Natural killer cell (primary cell): ENCODE measurements around the gene ROBO1. TPM values are rescaled to one million over a fixed set of nuclear protein-coding genes. Genes with fewer than 3 reads are reported as not detected.

Experiments used
- ATAC-seq, 3 donors: fragments of 150-1000 bp in 2 of 3; fragments of 200-7000 bp in 1 of 3; cut with Tn5 transposase; 1 replicate in 1 of 3; 2 replicates in 2 of 3; pipeline ENCODE4 v1.10.0; 2021; ENCODE audit warnings: mild to moderate bottlenecking in 2 of 3, moderate library complexity in 2 of 3
- DNase-seq, 2 donors: peaks; one replicate each; pipeline versions ENCODE4 v3.0.0 to v3.0.0-alpha.2; 2013 to 2021; ENCODE audit warnings: mixed read lengths in 1 of 2
- H3K27ac ChIP-seq: one replicate; pipeline ENCODE4 v1.5.1; 2013; ENCODE audit warnings: mild to moderate bottlenecking, low read length
- H3K27me3 ChIP-seq: one replicate; pipeline ENCODE4 v1.6.1; 2013; ENCODE audit warnings: low read length; ENCODE audit not compliant: control insufficient read depth, insufficient read depth
- H3K36me3 ChIP-seq: one replicate; pipeline ENCODE4 v1.6.1; 2013; ENCODE audit warnings: low read length; ENCODE audit not compliant: control insufficient read depth, insufficient read depth
- H3K4me1 ChIP-seq: one replicate; pipeline ENCODE4 v1.6.1; 2013; ENCODE audit warnings: low read length; ENCODE audit not compliant: control insufficient read depth, insufficient read depth
- H3K4me3 ChIP-seq: one replicate; pipeline ENCODE4 v1.5.1; 2013; ENCODE audit warnings: low read length
- H3K9me3 ChIP-seq: one replicate; pipeline ENCODE4 v1.6.1; 2013; ENCODE audit warnings: low read length; ENCODE audit not compliant: control insufficient read depth, insufficient read depth
- H3K27ac Mint-ChIP-seq, 2 donors: one replicate each; pipeline ENCODE4 v1.8.0; 2022; ENCODE audit warnings: mild to moderate bottlenecking in 2 of 2, mixed read lengths in 2 of 2, moderate library complexity in 1 of 2
- H3K27me3 Mint-ChIP-seq, 2 donors: one replicate each; pipeline ENCODE4 v1.8.0; 2022; ENCODE audit warnings: low read depth in 2 of 2, mixed read lengths in 2 of 2
- H3K36me3 Mint-ChIP-seq: one replicate; pipeline ENCODE4 v1.8.0; 2022; ENCODE audit warnings: mixed read lengths
- H3K4me1 Mint-ChIP-seq, 2 donors: one replicate each; pipeline ENCODE4 v1.8.0; 2022; ENCODE audit warnings: mixed read lengths in 2 of 2
- H3K4me3 Mint-ChIP-seq: one replicate; pipeline ENCODE4 v1.8.0; 2022; ENCODE audit warnings: mild to moderate bottlenecking, moderate library complexity, mixed read lengths
- H3K9me3 Mint-ChIP-seq, 2 donors: one replicate each; pipeline ENCODE4 v1.8.0; 2022; ENCODE audit warnings: mixed read lengths in 2 of 2
- CTCF ChIP-seq: fragments of 200-600 bp; IDR thresholded peaks from one replicate; pipeline ENCODE4 v1.8.0; 2022; ENCODE audit warnings: antibody characterized with exemption
- WGBS: methylation state at CpG from one replicate; pipeline ENCODE4 v1.1.7; 2013; ENCODE audit warnings: missing lambda C conversion rate; ENCODE audit not compliant: insufficient coverage; 5-methylcytosine and 5-hydroxymethylcytosine counted together
- intact Hi-C: fragments of 100-400 bp; cut with micrococcal nuclease; formaldehyde crosslinking; loops from one replicate; pipeline ENCODE4 v1.14.2; 2022
- total RNA-seq, 4 donors: library from RNA; stranded (reverse); fragments of 120-200 nt in 1 of 4; gene quantifications; one replicate each; pipeline versions ENCODE4 v1.2.3 to v1.2.4, GENCODE V29; 2013 to 2022

Gene ROBO1
- total RNA-seq, 3 donors from 2014 or later (not counting 1 experiment from before 2014, with no cell fraction given), result 0.07 TPM; not detected in 2

GRCh38 chr3:78621061-78621716, 1146.6 kb downstream of the ROBO1 start:
- intact Hi-C loops, result no loop called here
- Histone ChIP-seq H3K4me1 (no peaks in the 10 kb centered on the region), H3K27me3 (no peaks in the 10 kb centered on the region), H3K36me3 (no peaks in the 10 kb centered on the region), H3K27ac (no peak overlapping the region), H3K9me3 (peaks cover 2% of the 10 kb centered on the region), H3K4me3 (no peak overlapping the region)
- no peak overlapping the region for H3K4me3 Mint-ChIP-seq
- H3K36me3 Mint-ChIP-seq, result no peaks in the 10 kb centered on the region
- H3K4me1 Mint-ChIP-seq, result no peaks in the 10 kb centered on the region
- no peak for TF ChIP-seq CTCF
- DNase-seq, result no peak
- WGBS, result 90% methylated on average over 2 of the region's 3 CpGs
- no peaks in the 10 kb centered on the region for H3K27me3 Mint-ChIP-seq
- no peak overlapping the region for H3K27ac Mint-ChIP-seq
- peaks cover 0 to 3% of the 10 kb centered on the region in 2 donors for H3K9me3 Mint-ChIP-seq
- ATAC-seq, result no peak

GRCh38 chr3:78614486-78614885, 1153.3 kb downstream of the ROBO1 start:
- DNase-seq (no peak), ATAC-seq (no peak)
- no peaks in the 10 kb centered on the region for H3K4me1 Mint-ChIP-seq
- H3K9me3 Mint-ChIP-seq, result peaks cover 2 to 3% of the 10 kb centered on the region in 2 donors
- H3K4me3 Mint-ChIP-seq, result no peak overlapping the region
- intact Hi-C loops, result no loop called here
- Histone ChIP-seq H3K9me3 (peaks cover 2% of the 10 kb centered on the region), H3K27me3 (no peaks in the 10 kb centered on the region), H3K4me3 (no peak overlapping the region), H3K4me1 (no peaks in the 10 kb centered on the region), H3K36me3 (no peaks in the 10 kb centered on the region), H3K27ac (no peak overlapping the region)
- TF ChIP-seq CTCF, result no peak
- 93% methylated on average over 12 of the region's 12 CpGs for WGBS
- H3K36me3 Mint-ChIP-seq, result peaks cover 7% of the 10 kb centered on the region
- H3K27me3 Mint-ChIP-seq, result no peaks in the 10 kb centered on the region
- H3K27ac Mint-ChIP-seq, result no peak overlapping the region

DNA sequence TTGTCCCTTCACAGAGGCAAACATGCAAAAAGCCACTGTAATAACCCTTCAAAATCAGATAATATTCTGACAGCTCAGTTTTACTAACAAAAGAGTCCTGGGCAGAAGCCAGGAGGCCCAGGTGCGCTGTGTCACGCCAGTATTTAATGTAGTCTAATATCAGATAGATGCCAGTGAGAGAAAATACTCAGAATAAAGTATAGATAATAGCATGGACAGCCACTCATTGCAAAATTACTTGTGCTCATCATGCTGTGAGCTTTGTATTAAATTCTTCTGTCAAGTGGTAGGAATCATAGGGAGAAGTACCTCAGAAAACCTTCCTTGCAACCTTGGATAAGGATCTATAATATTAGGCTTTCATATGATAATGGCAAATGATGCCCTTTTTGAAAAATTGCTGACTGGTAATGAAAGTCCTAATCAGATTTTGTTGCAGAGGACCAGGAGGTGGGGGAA, 1154.3 kb downstream of the ROBO1 start:
- H3K9me3 ChIP-seq, result peaks cover 2% of the 10 kb centered on the region
- ATAC-seq, result no peak
- no peaks in the 10 kb centered on the region for H3K36me3 ChIP-seq
- no peaks in the 10 kb centered on the region for H3K27me3 Mint-ChIP-seq
- intact Hi-C loops, result no loop called here
- no peak for TF ChIP-seq CTCF
- H3K27ac ChIP-seq, result no peak overlapping the region
- H3K9me3 Mint-ChIP-seq, result peaks cover 3 to 6% of the 10 kb centered on the region in 2 donors
- no peak overlapping the region for H3K4me3 Mint-ChIP-seq
- no peaks in the 10 kb centered on the region for H3K27me3 ChIP-seq
- DNase-seq, result no peak
- H3K4me1 ChIP-seq, result no peaks in the 10 kb centered on the region
- peaks cover 7% of the 10 kb centered on the region for H3K36me3 Mint-ChIP-seq
- no peak overlapping the region for H3K4me3 ChIP-seq
- WGBS, result 80% methylated on average over 2 of the region's 2 CpGs
- no peak overlapping the region for H3K27ac Mint-ChIP-seq
- no peaks in the 10 kb centered on the region for H3K4me1 Mint-ChIP-seq

DNA sequence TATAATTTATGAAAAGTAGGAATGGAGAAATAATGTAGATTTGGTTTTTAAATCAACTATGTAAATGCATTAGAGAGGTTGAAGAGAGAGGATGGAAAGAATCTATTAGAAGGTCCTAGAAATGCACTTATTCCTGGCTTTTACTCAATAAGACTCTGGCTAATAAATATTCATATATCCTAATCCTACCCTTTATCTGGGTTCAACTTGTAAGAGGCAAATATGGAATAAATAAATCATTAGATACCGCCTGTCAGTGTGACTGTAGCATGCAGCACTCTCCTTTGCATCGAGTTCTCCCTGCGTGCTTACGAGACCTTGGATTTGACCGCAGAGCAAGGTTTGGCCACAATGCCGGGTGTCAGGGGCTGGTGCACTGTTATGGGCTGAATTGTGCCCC, 1156.5 kb downstream of the ROBO1 start:
- H3K27ac ChIP-seq, result no peak overlapping the region
- ATAC-seq, result no peak
- TF ChIP-seq CTCF, result no peak
- peaks cover 7 to 12% of the 10 kb centered on the region in 2 donors for H3K9me3 Mint-ChIP-seq
- H3K4me3 Mint-ChIP-seq, result no peak overlapping the region
- WGBS, result 91% methylated on average over 6 of the region's 6 CpGs
- no peaks in the 10 kb centered on the region for H3K9me3 ChIP-seq
- H3K4me1 ChIP-seq, result no peaks in the 10 kb centered on the region
- no peaks in the 10 kb centered on the region for H3K27me3 ChIP-seq
- H3K4me1 Mint-ChIP-seq, result no peaks in the 10 kb centered on the region
- intact Hi-C loops, result no loop called here
- no peak overlapping the region for H3K4me3 ChIP-seq
- H3K27ac Mint-ChIP-seq, result no peak overlapping the region
- DNase-seq, result no peak
- peaks cover 11% of the 10 kb centered on the region for H3K36me3 Mint-ChIP-seq
- H3K36me3 ChIP-seq, result no peaks in the 10 kb centered on the region
- H3K27me3 Mint-ChIP-seq, result no peaks in the 10 kb centered on the region
